Transverse colon (tissue), 4 donors: ENCODE data around the gene TBC1D20. TPM values are rescaled to one million over a fixed set of nuclear protein-coding genes. Genes with fewer than 3 reads are reported as not detected.
A peak's percentile ranks its signal among the peaks of the same experiment; 100 is the strongest.

Source experiments
- DNase-seq: peaks from one replicate; pipeline ENCODE4 v3.0.0-alpha.2; 2019
- H3K27ac ChIP-seq, 4 donors: fragments of 200-600 bp; sonication (generic); 2 replicates each; pipeline ENCODE4 v1.5.1; 2016 to 2018; ENCODE audit warnings: inconsistent platforms in 4 of 4
- H3K27me3 ChIP-seq: fragments of 200-600 bp; sonication (generic); 2 replicates; pipeline ENCODE4 v1.5.1; 2017; ENCODE audit warnings: inconsistent platforms
- H3K36me3 ChIP-seq, 4 donors: fragments of 200-600 bp; sonication (generic); 2 replicates each; pipeline ENCODE4 v1.5.1; 2017 to 2019; ENCODE audit warnings: inconsistent platforms in 4 of 4
- H3K4me1 ChIP-seq, 4 donors: fragments of 200-600 bp; sonication (generic); 2 replicates each; pipeline ENCODE4 v1.5.1; 2017 to 2020; ENCODE audit warnings: inconsistent platforms in 4 of 4
- H3K4me3 ChIP-seq, 4 donors: fragments of 200-600 bp; sonication (generic); 1 replicate in 1 of 4; 2 replicates in 3 of 4; pipeline versions ENCODE4 v1.5.1 to v1.6.1; 2017 to 2019; ENCODE audit warnings: inconsistent platforms in 4 of 4
- H3K9me3 ChIP-seq, 2 donors: fragments of 200-600 bp; sonication (generic); 2 replicates each; pipeline ENCODE4 v1.5.1; 2017 to 2019; ENCODE audit warnings: inconsistent platforms in 2 of 2
- EP300 ChIP-seq: sonication (generic); formaldehyde crosslinking; IDR thresholded peaks from one replicate; pipeline ENCODE4 v1.6.1; 2017; ENCODE audit warnings: antibody characterized with exemption, low read depth
- POLR2A ChIP-seq: fragments of 450-650 bp; IDR thresholded peaks from one replicate; pipeline ENCODE4 v1.6.1; 2016; ENCODE audit warnings: antibody characterized with exemption, mild to moderate bottlenecking, moderate library complexity
- POLR2AphosphoS5 ChIP-seq, 3 donors: sonication (generic); formaldehyde crosslinking; IDR thresholded peaks; one replicate each; pipeline ENCODE4 v1.6.1; 2016; ENCODE audit warnings: antibody characterized with exemption in 3 of 3
- WGBS, 2 donors: methylation state at CpG; one replicate each; pipeline ENCODE4 v1.1.5; 2018; ENCODE audit warnings: low coverage in 1 of 2; 5-methylcytosine and 5-hydroxymethylcytosine counted together
- in situ Hi-C, 4 donors: fragments of 200-750 bp; cut with MboI; loops; one replicate each; pipeline versions ENCODE4 v1.15.0 to v1.15.1; 2017; ENCODE audit warnings: low sequenced_read_pairs in 3 of 4, low pct_ligation_motif_present in 1 of 4, low pct_unique_long_range_greater_than_20kb in 1 of 4
- intact Hi-C: fragments of 100-400 bp; cut with DNase I; formaldehyde crosslinking; loops from one replicate; pipeline ENCODE4 v1.15.1; 2023; ENCODE audit warnings: low total_unique reads
- total RNA-seq, 4 donors: library from RNA; depleted of rRNA; stranded (reverse); fragments of >200 nt; gene quantifications; one replicate each; pipeline ENCODE4 v1.1.0, GENCODE V29; 2016
- TF ChIP-seq, protein P1 (sequence below), 5 experiments: fragments of 200-600 bp in 3 of 5; fragments of 450-650 bp in 2 of 5; sonication (generic) in 3 of 5; IDR thresholded peaks; 1 replicate in 2 of 5; 2 replicates in 3 of 5; pipeline ENCODE4 v1.5.1; 2016 to 2017; ENCODE audit warnings: antibody characterized with exemption in 5 of 5, inconsistent platforms in 3 of 5, mild to moderate bottlenecking in 2 of 5, moderate library complexity in 1 of 5

TBC1D20 gene
- total RNA-seq, 4 donors from 2014 or later, result 29.1 to 65.5 (median 36.9) TPM

DNA sequence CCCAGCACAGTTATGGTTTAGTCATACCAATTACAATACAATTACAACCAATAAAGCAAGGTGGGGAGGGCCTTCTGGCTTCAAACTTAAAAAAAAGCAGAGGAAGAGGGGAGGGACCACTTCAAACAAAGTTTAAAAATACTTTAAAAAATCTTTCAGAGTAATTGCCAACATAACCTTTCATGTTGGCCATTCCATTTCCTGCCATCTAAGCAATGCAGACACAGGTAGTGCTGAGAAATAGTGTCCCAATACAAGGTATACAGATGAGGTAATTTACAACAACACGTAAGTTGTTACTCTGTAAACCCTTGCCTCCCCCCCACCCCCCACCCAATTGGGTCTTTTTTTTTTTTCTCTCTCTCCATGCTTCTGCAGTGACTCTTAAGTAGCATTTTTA, 18.8 kb upstream of the TBC1D20 start:
- Histone ChIP-seq H3K9me3 (no peaks in the 10 kb centered on the region), H3K4me1 (peaks cover 0 to 13% (median 4%) of the 10 kb centered on the region in 4 donors), H3K27me3 (no peaks in the 10 kb centered on the region), H3K4me3 (no peak overlapping the region), H3K27ac (no peak overlapping the region), H3K36me3 (peaks cover 0 to 41% (median 15%) of the 10 kb centered on the region in 4 donors)
- no peak for DNase-seq
- TF ChIP-seq POLR2AphosphoS5 (IDR thresholded peaks at IDR 0.05) (no peak), EP300 (no peak), POLR2A (no peak)
- TF ChIP-seq, protein P1, sequence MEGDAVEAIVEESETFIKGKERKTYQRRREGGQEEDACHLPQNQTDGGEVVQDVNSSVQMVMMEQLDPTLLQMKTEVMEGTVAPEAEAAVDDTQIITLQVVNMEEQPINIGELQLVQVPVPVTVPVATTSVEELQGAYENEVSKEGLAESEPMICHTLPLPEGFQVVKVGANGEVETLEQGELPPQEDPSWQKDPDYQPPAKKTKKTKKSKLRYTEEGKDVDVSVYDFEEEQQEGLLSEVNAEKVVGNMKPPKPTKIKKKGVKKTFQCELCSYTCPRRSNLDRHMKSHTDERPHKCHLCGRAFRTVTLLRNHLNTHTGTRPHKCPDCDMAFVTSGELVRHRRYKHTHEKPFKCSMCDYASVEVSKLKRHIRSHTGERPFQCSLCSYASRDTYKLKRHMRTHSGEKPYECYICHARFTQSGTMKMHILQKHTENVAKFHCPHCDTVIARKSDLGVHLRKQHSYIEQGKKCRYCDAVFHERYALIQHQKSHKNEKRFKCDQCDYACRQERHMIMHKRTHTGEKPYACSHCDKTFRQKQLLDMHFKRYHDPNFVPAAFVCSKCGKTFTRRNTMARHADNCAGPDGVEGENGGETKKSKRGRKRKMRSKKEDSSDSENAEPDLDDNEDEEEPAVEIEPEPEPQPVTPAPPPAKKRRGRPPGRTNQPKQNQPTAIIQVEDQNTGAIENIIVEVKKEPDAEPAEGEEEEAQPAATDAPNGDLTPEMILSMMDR (IDR thresholded peaks at IDR 0.05), result no peak
- intact Hi-C loops (no loop called here), in situ Hi-C loops (loop anchor here in 2 of 4 donors (5.0 to 10.0 kb wide), 2 partner anchors 126 to 129 kb away; no protein-coding TSS in a partner anchor)
- 50 to 57% methylated on average over 1 of the region's 1 CpG for WGBS, 2 donors

DNA sequence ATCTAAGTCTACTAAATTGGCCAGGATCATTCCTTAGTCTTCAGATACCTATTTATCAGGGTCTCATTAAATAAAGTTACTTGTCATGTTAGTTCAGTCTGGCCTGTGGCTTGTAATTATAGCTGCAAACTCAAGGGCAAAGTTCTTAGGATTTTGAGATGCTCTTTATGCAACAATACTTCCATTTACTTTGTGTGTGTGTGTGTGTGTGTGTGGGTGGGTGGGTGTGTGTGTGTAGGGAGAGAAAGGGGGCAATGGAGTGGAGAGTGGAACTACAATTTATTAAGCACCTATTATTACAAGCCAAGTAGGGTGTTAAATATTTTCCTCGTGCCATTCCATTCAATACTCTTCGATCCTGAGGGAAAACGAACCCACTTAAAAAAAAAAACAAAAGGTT, 17.7 kb upstream of the TBC1D20 start:
- no peak overlapping the region for H3K4me3 ChIP-seq
- H3K27ac ChIP-seq, result no peak overlapping the region
- peaks cover 0 to 23% (median 8%) of the 10 kb centered on the region in 4 donors for H3K4me1 ChIP-seq
- no peaks in the 10 kb centered on the region for H3K9me3 ChIP-seq
- H3K27me3 ChIP-seq, result no peaks in the 10 kb centered on the region
- in situ Hi-C loops (loop anchor here in 2 of 4 donors (5.0 to 10.0 kb wide), 2 partner anchors 125 to 128 kb away; no protein-coding TSS in a partner anchor), intact Hi-C loops (no loop called here)
- TF ChIP-seq POLR2AphosphoS5 (IDR thresholded peaks at IDR 0.05), result no peak
- TF ChIP-seq, protein P1 (IDR thresholded peaks at IDR 0.05), result no peak
- TF ChIP-seq EP300, result no peak
- TF ChIP-seq POLR2A, result no peak
- peaks cover 0 to 30% (median 11%) of the 10 kb centered on the region in 4 donors for H3K36me3 ChIP-seq
- 58 to 63% methylated on average over 3 of the region's 3 CpGs for WGBS, 2 donors
- no peak for DNase-seq

GRCh38 chr20:479487-479886, 17.2 kb upstream of the TBC1D20 start:
- Histone ChIP-seq H3K27ac (no peak overlapping the region), H3K27me3 (no peaks in the 10 kb centered on the region), H3K4me3 (no peak overlapping the region), H3K4me1 (peaks cover 0 to 26% (median 9%) of the 10 kb centered on the region in 4 donors), H3K36me3 (peaks cover 0 to 30% (median 11%) of the 10 kb centered on the region in 4 donors), H3K9me3 (no peaks in the 10 kb centered on the region)
- WGBS, 2 donors, result 43 to 50% methylated on average over 2 of the region's 2 CpGs
- intact Hi-C loops, result loop anchor here (5.0 kb wide), 1 partner anchor 127 kb away; no protein-coding TSS in a partner anchor
- in situ Hi-C loops, result loop anchor here in 2 of 4 donors (5.0 to 10.0 kb wide), 2 partner anchors 125 to 127 kb away; no protein-coding TSS in a partner anchor
- TF ChIP-seq POLR2A, result no peak
- TF ChIP-seq EP300, result no peak
- no peak for TF ChIP-seq POLR2AphosphoS5 (IDR thresholded peaks at IDR 0.05)
- TF ChIP-seq, protein P1 (IDR thresholded peaks at IDR 0.05), result no peak
- DNase-seq, result no peak

DNA sequence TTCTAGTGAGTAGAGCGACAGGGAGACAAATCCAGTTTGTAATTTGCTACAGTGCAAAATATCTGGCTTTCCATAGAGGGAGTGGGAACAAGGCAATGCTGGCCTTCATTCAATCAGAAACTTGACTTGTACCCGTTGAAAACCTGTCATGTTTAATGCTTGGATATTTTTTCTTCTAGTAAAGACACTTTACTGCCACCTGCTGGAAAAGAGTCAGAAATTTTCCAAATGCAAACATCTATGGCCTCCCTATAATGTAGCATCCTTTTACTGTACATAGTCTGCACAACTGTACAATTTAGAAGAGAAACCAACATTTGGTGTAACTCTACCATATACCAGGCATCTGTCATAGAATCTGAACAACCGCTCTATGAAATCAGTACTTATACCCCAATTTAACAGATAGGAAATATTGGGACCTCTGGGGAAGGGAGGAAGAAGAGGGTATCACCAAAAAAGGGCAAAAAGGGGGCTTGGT, 16.7 kb upstream of the TBC1D20 start:
- 54 to 59% methylated on average over 3 of the region's 3 CpGs for WGBS, 2 donors
- Histone ChIP-seq H3K4me3 (no peak overlapping the region), H3K27me3 (no peaks in the 10 kb centered on the region), H3K36me3 (peaks cover 0 to 28% (median 9%) of the 10 kb centered on the region in 4 donors), H3K27ac (no peak overlapping the region), H3K4me1 (peaks cover 0 to 26% (median 9%) of the 10 kb centered on the region in 4 donors), H3K9me3 (no peaks in the 10 kb centered on the region)
- intact Hi-C loops (loop anchor here (5.0 kb wide), 1 partner anchor 127 kb away; no protein-coding TSS in a partner anchor), in situ Hi-C loops (loop anchor here in 2 of 4 donors (5.0 to 10.0 kb wide), 2 partner anchors 124 to 127 kb away; no protein-coding TSS in a partner anchor)
- TF ChIP-seq, protein P1 (IDR thresholded peaks at IDR 0.05), result peak; percentile 55 to 66 (median 56)
- no peak for TF ChIP-seq POLR2AphosphoS5 (IDR thresholded peaks at IDR 0.05)
- no peak for DNase-seq
